ENCODE results near the gene ACMSD. TPM values are rescaled to one million over a fixed set of nuclear protein-coding genes. Genes with fewer than 3 reads are reported as not detected.
"Not testable (repeated sequence)": the region's sequence is repeated elsewhere in the genome, so short reads cannot be mapped to it uniquely, and the experiment has no call there.

The ACMSD gene
- total RNA-seq, 1 experiment from 2014 or later = not detected

DNA sequence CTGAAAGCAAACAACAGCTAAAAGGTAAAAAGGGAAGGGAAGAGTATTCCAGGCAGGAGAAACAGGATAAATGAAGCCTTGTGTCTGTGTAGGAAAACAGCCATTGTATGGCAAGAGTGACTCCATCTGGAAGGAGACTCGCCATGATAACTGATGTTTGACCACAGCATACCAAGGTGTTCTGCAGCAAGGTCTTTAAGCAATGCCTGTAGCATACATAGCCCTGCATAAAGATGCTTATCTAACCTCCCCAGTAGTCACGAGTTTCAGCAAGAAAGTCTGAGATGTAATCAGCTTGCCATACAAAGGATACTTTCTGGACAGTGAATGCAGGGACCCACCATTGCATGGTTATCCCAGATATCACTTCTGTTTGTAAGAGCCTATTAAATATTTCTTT is 68.3 kb downstream of the ACMSD start:
- intact Hi-C loops (cut with micrococcal nuclease) = no loop called here
- Histone ChIP-seq H3F3A (ENCODE audit: low read length, unreplicated experiment) (no peaks in the 10 kb centered on the region), H3K4me1 (ENCODE audit: insufficient read depth, low read length) (peaks cover 3% of the 10 kb centered on the region; the same call in 1 of the 2 replicates), H3K9me3 (ENCODE audit: low read length) (no peaks in the 10 kb centered on the region), H3K36me3 (ENCODE audit: low read depth, low read length) (no peaks in the 10 kb centered on the region), H3K4me3 (ENCODE audit: low read length) (no peak overlapping the region), H3K9me2 (replicated peaks; ENCODE audit: low read length) (no peaks in the 10 kb centered on the region), H3K4me2 (ENCODE audit: low read length) (no peak overlapping the region), H3K79me2 (ENCODE audit: low read length) (no peaks in the 10 kb centered on the region), H3K27me3 (ENCODE audit: low read length) (no peaks in the 10 kb centered on the region), H4K20me1 (ENCODE audit: low read length) (no peaks in the 10 kb centered on the region), H3K9ac (ENCODE audit: low read length) (no peak overlapping the region), H3K27ac (ENCODE audit: low read length) (no peak overlapping the region), H2AFZ (ENCODE audit: low read length) (no peak overlapping the region)
- ATAC-seq (no peak), DNase-seq (no peak)
- no TSS peak for BruUV-seq (replicated peaks)
- POLR2A ChIA-PET (ENCODE audit: unreplicated experiment) = no interaction called here
- CTCF ChIA-PET = no interaction called here
- TF ChIP-seq EZH2 (IDR thresholded peaks at IDR 0.05; ENCODE audit: low read length, unreplicated experiment) = no peak
- no peak for TF ChIP-seq EZH2phosphoT487 (IDR thresholded peaks at IDR 0.05; ENCODE audit: borderline replicate concordance, low read length)
- no peak for TF ChIP-seq CTCF (conservative IDR thresholded peaks at IDR 0.05; ENCODE audit: low read depth, low read length)

- H3K4me2 ChIP-seq (ENCODE audit: low read length); H3K36me3 ChIP-seq (ENCODE audit: low read depth, low read length); H2AFZ ChIP-seq (ENCODE audit: low read length); POLR2A ChIA-PET (ENCODE audit: unreplicated experiment); CTCF ChIA-PET; H3K79me2 ChIP-seq (ENCODE audit: low read length); BruUV-seq (replicated peaks); intact Hi-C loops (cut with micrococcal nuclease); H3K27ac ChIP-seq (ENCODE audit: low read length); DNase-seq; H3K4me3 ChIP-seq (ENCODE audit: low read length); H3K9me3 ChIP-seq (ENCODE audit: low read length); H3K9me2 ChIP-seq (replicated peaks; ENCODE audit: low read length); H3F3A ChIP-seq (ENCODE audit: low read length, unreplicated experiment); ATAC-seq; H4K20me1 ChIP-seq (ENCODE audit: low read length); H3K27me3 ChIP-seq (ENCODE audit: low read length); H3K9ac ChIP-seq (ENCODE audit: low read length): not testable (repeated sequence)
- H3K4me1 ChIP-seq (ENCODE audit: insufficient read depth, low read length) = peaks cover 12% of the 10 kb centered on the region
These were observed 69.2 kb downstream of the ACMSD start for GRCh38 chr2:134907441-134908116.

DNA sequence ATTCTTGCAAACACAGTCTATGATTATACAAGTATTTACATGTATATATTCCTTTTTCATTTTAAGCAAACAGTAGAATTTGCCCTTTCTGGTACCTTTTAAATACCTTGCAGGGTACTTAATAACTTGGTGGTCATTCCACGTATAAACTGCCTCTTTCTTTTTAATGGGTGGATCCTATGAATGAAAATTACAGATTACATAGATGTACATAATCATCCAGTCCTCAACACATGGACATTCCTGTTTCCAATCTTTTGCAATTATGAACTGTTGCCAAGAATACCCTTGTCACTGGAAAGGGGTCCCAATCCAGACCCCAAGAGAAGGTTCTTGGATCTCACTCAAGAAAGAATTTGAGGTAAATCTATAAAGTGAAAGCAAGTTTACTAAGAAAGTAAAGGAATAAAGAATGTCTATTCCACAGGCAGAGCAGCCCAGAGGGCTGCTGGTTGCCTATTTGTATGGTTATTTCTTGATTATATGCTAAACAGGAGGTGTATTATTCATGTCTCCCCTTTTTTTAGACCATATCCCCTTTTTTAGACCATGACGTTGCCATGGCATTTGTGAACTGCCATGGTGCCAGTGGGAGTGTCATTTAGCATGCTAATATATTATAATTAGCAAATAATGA is 72.5 kb downstream of the ACMSD start:
- H3K9me3 ChIP-seq (ENCODE audit: low read length) = no peaks in the 10 kb centered on the region
- no peak overlapping the region for H3K4me2 ChIP-seq (ENCODE audit: low read length)
- no peaks in the 10 kb centered on the region for H3K9me2 ChIP-seq (replicated peaks; ENCODE audit: low read length)
- no peak overlapping the region for H3K4me3 ChIP-seq (ENCODE audit: low read length)
- intact Hi-C loops (cut with micrococcal nuclease) = no loop called here
- DNase-seq (no peak), ATAC-seq (no peak)
- H4K20me1 ChIP-seq (ENCODE audit: low read length) = no peaks in the 10 kb centered on the region
- H3K36me3 ChIP-seq (ENCODE audit: low read depth, low read length) = no peaks in the 10 kb centered on the region
- BruUV-seq (replicated peaks) = no TSS peak
- ChIA-PET POLR2A (ENCODE audit: unreplicated experiment) (no interaction called here), CTCF (no interaction called here)
- no peak for TF ChIP-seq CTCF (conservative IDR thresholded peaks at IDR 0.05; ENCODE audit: low read depth, low read length)
- TF ChIP-seq EZH2 (IDR thresholded peaks at IDR 0.05; ENCODE audit: low read length, unreplicated experiment) = no peak
- no peak for TF ChIP-seq EZH2phosphoT487 (IDR thresholded peaks at IDR 0.05; ENCODE audit: borderline replicate concordance, low read length)
- no peak overlapping the region for H2AFZ ChIP-seq (ENCODE audit: low read length)
- H3F3A ChIP-seq (ENCODE audit: low read length, unreplicated experiment) = no peaks in the 10 kb centered on the region
- H3K27me3 ChIP-seq (ENCODE audit: low read length) = no peaks in the 10 kb centered on the region
- peaks cover 15% of the 10 kb centered on the region for H3K4me1 ChIP-seq (ENCODE audit: insufficient read depth, low read length)
- H3K9ac ChIP-seq (ENCODE audit: low read length) = no peak overlapping the region
- no peak overlapping the region for H3K27ac ChIP-seq (ENCODE audit: low read length)
- no peaks in the 10 kb centered on the region for H3K79me2 ChIP-seq (ENCODE audit: low read length)

All from PC-3 (cell line).